ENCODE results near the gene GYS2. TPM values are rescaled to one million over a fixed set of nuclear protein-coding genes. Genes with fewer than 3 reads are reported as not detected.

The GYS2 gene
- total and polyA plus RNA-seq, 2 donors (not counting 1 experiment from before 2014, with no cell fraction given), result not detected

GRCh38 chr12:21521541-21521940, 83.1 kb downstream of the GYS2 start:
- no peaks in the 10 kb centered on the region for H3K4me1 ChIP-seq (ENCODE audit: control insufficient read depth, extremely low read depth, insufficient read depth, low read length)
- no peak overlapping the region for H3K9ac ChIP-seq (ENCODE audit: insufficient read depth, low read length)
- no peak overlapping the region for H3K27ac ChIP-seq (ENCODE audit: insufficient read depth, low read length)
- H4K20me1 ChIP-seq (ENCODE audit: control insufficient read depth, extremely low read depth, insufficient read depth, low read length), result no peaks in the 10 kb centered on the region
- H3K27me3 ChIP-seq (ENCODE audit: control insufficient read depth, insufficient read depth, low read length), result no peaks in the 10 kb centered on the region
- no peaks in the 10 kb centered on the region for H3K9me3 ChIP-seq (ENCODE audit: control insufficient read depth, insufficient read depth, low read depth, low read length)
- TF ChIP-seq CTCF (conservative IDR thresholded peaks at IDR 0.05 in 1 of 2, IDR thresholded peaks at IDR 0.05 in 1 of 2; ENCODE audit: low read depth in 1 of 2, low read length in 2 of 2) (no peak), EZH2 (IDR thresholded peaks at IDR 0.05; ENCODE audit: low read length, missing control alignments) (no peak)
- H3K36me3 ChIP-seq (ENCODE audit: control insufficient read depth, insufficient read depth, low read length), result no peaks in the 10 kb centered on the region
- no peak for DNase-seq (ENCODE audit: low read depth in 2 of 2)
- H3K79me2 ChIP-seq (ENCODE audit: control insufficient read depth, insufficient read depth, low read length), result no peaks in the 10 kb centered on the region
- H2AFZ ChIP-seq (ENCODE audit: low read length), result no peak overlapping the region
- H3K4me2 ChIP-seq (ENCODE audit: extremely low read depth, insufficient read depth, low read length), result no peak overlapping the region
- H3K4me3 ChIP-seq (replicated peaks in 1 of 4; ENCODE audit: control extremely low read depth in 1 of 4, insufficient read depth in 1 of 4, low read depth in 3 of 4, low read length in 4 of 4), result no peak overlapping the region

GRCh38 chr12:21518451-21518850, 86.2 kb downstream of the GYS2 start:
- no peak overlapping the region for H3K9ac ChIP-seq (ENCODE audit: insufficient read depth, low read length)
- DNase-seq (ENCODE audit: low read depth in 2 of 2), result no peak
- H3K4me3 ChIP-seq (replicated peaks in 1 of 4; ENCODE audit: control extremely low read depth in 1 of 4, insufficient read depth in 1 of 4, low read depth in 3 of 4, low read length in 4 of 4), result no peak overlapping the region
- H3K4me2 ChIP-seq (ENCODE audit: extremely low read depth, insufficient read depth, low read length), result no peak overlapping the region
- no peaks in the 10 kb centered on the region for H3K27me3 ChIP-seq (ENCODE audit: control insufficient read depth, insufficient read depth, low read length)
- no peak overlapping the region for H3K27ac ChIP-seq (ENCODE audit: insufficient read depth, low read length)
- no peaks in the 10 kb centered on the region for H3K4me1 ChIP-seq (ENCODE audit: control insufficient read depth, extremely low read depth, insufficient read depth, low read length)
- peaks cover 8% of the 10 kb centered on the region for H3K36me3 ChIP-seq (ENCODE audit: control insufficient read depth, insufficient read depth, low read length)
- no peak overlapping the region for H2AFZ ChIP-seq (ENCODE audit: low read length)
- no peaks in the 10 kb centered on the region for H4K20me1 ChIP-seq (ENCODE audit: control insufficient read depth, extremely low read depth, insufficient read depth, low read length)
- H3K79me2 ChIP-seq (ENCODE audit: control insufficient read depth, insufficient read depth, low read length), result no peaks in the 10 kb centered on the region
- TF ChIP-seq EZH2 (IDR thresholded peaks at IDR 0.05; ENCODE audit: low read length, missing control alignments) (no peak), CTCF (conservative IDR thresholded peaks at IDR 0.05 in 1 of 2, IDR thresholded peaks at IDR 0.05 in 1 of 2; ENCODE audit: low read depth in 1 of 2, low read length in 2 of 2) (no peak)
- no peaks in the 10 kb centered on the region for H3K9me3 ChIP-seq (ENCODE audit: control insufficient read depth, insufficient read depth, low read depth, low read length)

- H3K4me1 ChIP-seq (ENCODE audit: control insufficient read depth, extremely low read depth, insufficient read depth, low read length), result no peaks in the 10 kb centered on the region
- H3K4me3 ChIP-seq (replicated peaks in 1 of 4; ENCODE audit: control extremely low read depth in 1 of 4, insufficient read depth in 1 of 4, low read depth in 3 of 4, low read length in 4 of 4), result no peak overlapping the region
- no peaks in the 10 kb centered on the region for H3K79me2 ChIP-seq (ENCODE audit: control insufficient read depth, insufficient read depth, low read length)
- H3K36me3 ChIP-seq (ENCODE audit: control insufficient read depth, insufficient read depth, low read length), result peaks cover 11% of the 10 kb centered on the region
- no peaks in the 10 kb centered on the region for H4K20me1 ChIP-seq (ENCODE audit: control insufficient read depth, extremely low read depth, insufficient read depth, low read length)
- no peak overlapping the region for H2AFZ ChIP-seq (ENCODE audit: low read length)
- H3K27me3 ChIP-seq (ENCODE audit: control insufficient read depth, insufficient read depth, low read length), result no peaks in the 10 kb centered on the region
- no peak for DNase-seq (ENCODE audit: low read depth in 2 of 2)
- no peak overlapping the region for H3K9ac ChIP-seq (ENCODE audit: insufficient read depth, low read length)
- no peak for TF ChIP-seq CTCF (conservative IDR thresholded peaks at IDR 0.05 in 1 of 2, IDR thresholded peaks at IDR 0.05 in 1 of 2; ENCODE audit: low read depth in 1 of 2, low read length in 2 of 2)
- no peak for TF ChIP-seq EZH2 (IDR thresholded peaks at IDR 0.05; ENCODE audit: low read length, missing control alignments)
- H3K9me3 ChIP-seq (ENCODE audit: control insufficient read depth, insufficient read depth, low read depth, low read length), result no peaks in the 10 kb centered on the region
- H3K27ac ChIP-seq (ENCODE audit: insufficient read depth, low read length), result no peak overlapping the region
- H3K4me2 ChIP-seq (ENCODE audit: extremely low read depth, insufficient read depth, low read length), result no peak overlapping the region
Measured at GRCh38 chr12:21516281-21516680, 88.4 kb downstream of the GYS2 start.
